ENCODE data around the gene LRP5. TPM values are rescaled to one million over a fixed set of nuclear protein-coding genes. Genes with fewer than 3 reads are reported as not detected.
"Not testable (repeated sequence)": the region's sequence is repeated elsewhere in the genome, so short reads cannot be mapped to it uniquely, and the experiment has no call there.

The LRP5 gene
- total RNA-seq, 1 experiment from 2014 or later, result 32.8 TPM

- intact Hi-C loops (cut with micrococcal nuclease), result no loop called here
- no peak for DNase-seq (ENCODE audit: unreplicated experiment)
- BruUV-seq (replicated peaks), result no TSS peak
- ChIA-PET CTCF (no interaction called here), POLR2A (no interaction called here)
- H3K36me3 Mint-ChIP-seq (ENCODE audit: insufficient read depth, unreplicated experiment), result peaks cover 49% of the 10 kb centered on the region
- no peaks in the 10 kb centered on the region for H3K4me1 Mint-ChIP-seq (ENCODE audit: insufficient read depth, unreplicated experiment)
- no peak overlapping the region for H3K4me3 Mint-ChIP-seq (ENCODE audit: unreplicated experiment)
- H3K9me3 Mint-ChIP-seq (ENCODE audit: unreplicated experiment), result peaks cover 9% of the 10 kb centered on the region
- no peaks in the 10 kb centered on the region for H3K27me3 Mint-ChIP-seq (ENCODE audit: insufficient read depth, unreplicated experiment)
- TF ChIP-seq, protein P1, sequence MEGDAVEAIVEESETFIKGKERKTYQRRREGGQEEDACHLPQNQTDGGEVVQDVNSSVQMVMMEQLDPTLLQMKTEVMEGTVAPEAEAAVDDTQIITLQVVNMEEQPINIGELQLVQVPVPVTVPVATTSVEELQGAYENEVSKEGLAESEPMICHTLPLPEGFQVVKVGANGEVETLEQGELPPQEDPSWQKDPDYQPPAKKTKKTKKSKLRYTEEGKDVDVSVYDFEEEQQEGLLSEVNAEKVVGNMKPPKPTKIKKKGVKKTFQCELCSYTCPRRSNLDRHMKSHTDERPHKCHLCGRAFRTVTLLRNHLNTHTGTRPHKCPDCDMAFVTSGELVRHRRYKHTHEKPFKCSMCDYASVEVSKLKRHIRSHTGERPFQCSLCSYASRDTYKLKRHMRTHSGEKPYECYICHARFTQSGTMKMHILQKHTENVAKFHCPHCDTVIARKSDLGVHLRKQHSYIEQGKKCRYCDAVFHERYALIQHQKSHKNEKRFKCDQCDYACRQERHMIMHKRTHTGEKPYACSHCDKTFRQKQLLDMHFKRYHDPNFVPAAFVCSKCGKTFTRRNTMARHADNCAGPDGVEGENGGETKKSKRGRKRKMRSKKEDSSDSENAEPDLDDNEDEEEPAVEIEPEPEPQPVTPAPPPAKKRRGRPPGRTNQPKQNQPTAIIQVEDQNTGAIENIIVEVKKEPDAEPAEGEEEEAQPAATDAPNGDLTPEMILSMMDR (IDR thresholded peaks at IDR 0.05; ENCODE audit: unreplicated experiment), result no peak
- H3K27ac Mint-ChIP-seq (ENCODE audit: low read depth, unreplicated experiment), result no peak overlapping the region
These were observed 118.4 kb downstream of the LRP5 start for GRCh38 chr11:68430801-68431200.

GRCh38 chr11:68431984-68432645, 119.7 kb downstream of the LRP5 start:
- H3K9me3 Mint-ChIP-seq (ENCODE audit: unreplicated experiment), result peaks cover 9% of the 10 kb centered on the region
- no peaks in the 10 kb centered on the region for H3K27me3 Mint-ChIP-seq (ENCODE audit: insufficient read depth, unreplicated experiment)
- no peak for DNase-seq (ENCODE audit: unreplicated experiment)
- no peak overlapping the region for H3K4me3 Mint-ChIP-seq (ENCODE audit: unreplicated experiment)
- peaks cover under 1% of the 10 kb centered on the region for H3K4me1 Mint-ChIP-seq (ENCODE audit: insufficient read depth, unreplicated experiment)
- BruUV-seq (replicated peaks), result no TSS peak
- CTCF ChIA-PET, result no interaction called here
- H3K36me3 Mint-ChIP-seq (ENCODE audit: insufficient read depth, unreplicated experiment), result peaks cover 43% of the 10 kb centered on the region
- intact Hi-C loops (cut with micrococcal nuclease), result no loop called here
- POLR2A ChIA-PET, result interaction anchor here (1.0 kb wide), 1 partner anchor 28 kb away, joined by 3 read pairs; the partner anchor contains the start of gene PPP6R3
- TF ChIP-seq, protein P1 (IDR thresholded peaks at IDR 0.05; ENCODE audit: unreplicated experiment), result no peak
- no peak overlapping the region for H3K27ac Mint-ChIP-seq (ENCODE audit: low read depth, unreplicated experiment)

GRCh38 chr11:68432874-68433273, 120.5 kb downstream of the LRP5 start:
- Mint-ChIP-seq H3K36me3 (ENCODE audit: insufficient read depth, unreplicated experiment) (peaks cover 43% of the 10 kb centered on the region), H3K27ac (ENCODE audit: low read depth, unreplicated experiment) (no peak overlapping the region), H3K27me3 (ENCODE audit: insufficient read depth, unreplicated experiment) (no peaks in the 10 kb centered on the region), H3K4me1 (ENCODE audit: insufficient read depth, unreplicated experiment) (peaks cover 5% of the 10 kb centered on the region), H3K9me3 (ENCODE audit: unreplicated experiment) (peaks cover 9% of the 10 kb centered on the region), H3K4me3 (ENCODE audit: unreplicated experiment) (no peak overlapping the region)
- CTCF ChIA-PET, result no interaction called here
- TF ChIP-seq, protein P1 (IDR thresholded peaks at IDR 0.05; ENCODE audit: unreplicated experiment), result no peak
- intact Hi-C loops (cut with micrococcal nuclease), result no loop called here
- DNase-seq (ENCODE audit: unreplicated experiment), result no peak
- POLR2A ChIA-PET, result no interaction called here
- no TSS peak for BruUV-seq (replicated peaks)

GRCh38 chr11:68433541-68433940, 121.2 kb downstream of the LRP5 start:
- TF ChIP-seq, protein P1 (IDR thresholded peaks at IDR 0.05; ENCODE audit: unreplicated experiment), result no peak
- ChIA-PET CTCF (no interaction called here), POLR2A (no interaction called here)
- no peak for DNase-seq (ENCODE audit: unreplicated experiment)
- Mint-ChIP-seq H3K4me1 (ENCODE audit: insufficient read depth, unreplicated experiment) (peaks cover 5% of the 10 kb centered on the region), H3K27me3 (ENCODE audit: insufficient read depth, unreplicated experiment) (no peaks in the 10 kb centered on the region), H3K9me3 (ENCODE audit: unreplicated experiment) (peaks cover 9% of the 10 kb centered on the region), H3K27ac (ENCODE audit: low read depth, unreplicated experiment) (no peak overlapping the region), H3K36me3 (ENCODE audit: insufficient read depth, unreplicated experiment) (peaks cover 41% of the 10 kb centered on the region), H3K4me3 (ENCODE audit: unreplicated experiment) (no peak overlapping the region)
- intact Hi-C loops (cut with micrococcal nuclease), result no loop called here
- BruUV-seq (replicated peaks), result no TSS peak

- BruUV-seq (replicated peaks); intact Hi-C loops (cut with micrococcal nuclease); DNase-seq (ENCODE audit: unreplicated experiment); H3K4me1 Mint-ChIP-seq (ENCODE audit: insufficient read depth, unreplicated experiment); CTCF ChIA-PET; H3K4me3 Mint-ChIP-seq (ENCODE audit: unreplicated experiment); POLR2A ChIA-PET; H3K27ac Mint-ChIP-seq (ENCODE audit: low read depth, unreplicated experiment); H3K27me3 Mint-ChIP-seq (ENCODE audit: insufficient read depth, unreplicated experiment); H3K9me3 Mint-ChIP-seq (ENCODE audit: unreplicated experiment): not testable (repeated sequence)
- H3K36me3 Mint-ChIP-seq (ENCODE audit: insufficient read depth, unreplicated experiment), result peaks cover 38% of the 10 kb centered on the region
These were observed 121.8 kb downstream of the LRP5 start for GRCh38 chr11:68434159-68434558.

Data from MCF 10A (cell line).